ENCODE measurements around the gene HDAC4. TPM values are rescaled to one million over a fixed set of nuclear protein-coding genes. Genes with fewer than 3 reads are reported as not detected.

The HDAC4 gene
- total RNA-seq, 1 donor from 2014 or later: 18.3 TPM

- no peak for ATAC-seq
- DNase-seq (ENCODE audit: low spot score): peak; percentile 41
These were observed 140.1 kb downstream of the HDAC4 start for GRCh38 chr2:239260546-239261327.

GRCh38 chr2:239259603-239260298, 141.1 kb downstream of the HDAC4 start:
- DNase-seq (ENCODE audit: low spot score): peak; percentile 45
- ATAC-seq: peak; percentile 42

DNA sequence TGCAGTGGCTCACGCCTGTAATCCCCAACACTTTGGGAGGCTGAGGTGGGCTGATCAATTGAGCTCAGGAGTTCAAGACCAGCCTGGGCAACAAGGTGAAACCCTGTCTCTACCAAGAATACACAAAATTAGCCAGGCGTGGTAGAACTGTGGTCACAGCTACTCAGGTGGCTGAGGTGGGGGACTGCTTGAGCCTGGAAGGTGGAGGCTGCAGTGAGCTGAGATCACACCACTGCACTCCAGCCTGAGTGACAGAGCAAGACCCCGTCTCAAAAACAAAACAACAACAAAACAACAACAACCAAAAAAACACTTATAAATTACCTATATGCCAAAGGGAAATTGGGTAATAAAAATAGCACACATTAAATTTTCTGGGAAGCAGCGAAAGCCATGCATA, 141.6 kb downstream of the HDAC4 start:
- ATAC-seq (no peak), DNase-seq (ENCODE audit: low spot score) (no peak)

DNA sequence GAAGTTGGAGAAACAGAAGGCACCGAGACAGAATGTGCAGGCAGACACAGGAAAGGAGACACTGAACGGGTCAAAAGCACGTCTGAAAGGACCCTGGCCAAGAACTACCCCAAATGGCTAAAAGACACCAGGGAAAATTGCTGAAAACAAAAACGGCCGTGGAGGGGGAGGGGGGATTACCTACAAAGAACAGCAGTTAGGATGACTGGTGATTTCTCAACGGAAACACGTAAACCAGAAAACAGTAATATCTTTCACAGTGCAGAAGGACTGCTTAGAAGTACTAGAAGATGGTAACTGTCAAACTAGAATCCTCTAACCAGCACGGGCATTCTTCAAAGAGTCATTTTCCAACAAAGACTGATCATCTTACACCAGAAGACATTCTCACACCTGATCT, 142.6 kb downstream of the HDAC4 start:
- ATAC-seq: no peak
- peak; percentile 39 for DNase-seq (ENCODE audit: low spot score)

- DNase-seq (ENCODE audit: low spot score) (no peak), ATAC-seq (no peak)
These were observed 143.3 kb downstream of the HDAC4 start for GRCh38 chr2:239257511-239257937.

GRCh38 chr2:239256350-239256743, 144.5 kb downstream of the HDAC4 start:
- DNase-seq (ENCODE audit: low spot score) (peak; percentile 32), ATAC-seq (no peak)

- no peak for ATAC-seq
- no peak for DNase-seq (ENCODE audit: low spot score)
These were observed 145.0 kb downstream of the HDAC4 start for GRCh38 chr2:239255628-239256349.

GRCh38 chr2:239255218-239255617, 145.6 kb downstream of the HDAC4 start:
- ATAC-seq: no peak
- no peak for DNase-seq (ENCODE audit: low spot score)

GRCh38 chr2:239253701-239254436, 147.0 kb downstream of the HDAC4 start:
- ATAC-seq: no peak
- no peak for DNase-seq (ENCODE audit: low spot score)

GRCh38 chr2:239253264-239253663, 147.6 kb downstream of the HDAC4 start:
- no peak for ATAC-seq
- DNase-seq (ENCODE audit: low spot score): no peak

DNA sequence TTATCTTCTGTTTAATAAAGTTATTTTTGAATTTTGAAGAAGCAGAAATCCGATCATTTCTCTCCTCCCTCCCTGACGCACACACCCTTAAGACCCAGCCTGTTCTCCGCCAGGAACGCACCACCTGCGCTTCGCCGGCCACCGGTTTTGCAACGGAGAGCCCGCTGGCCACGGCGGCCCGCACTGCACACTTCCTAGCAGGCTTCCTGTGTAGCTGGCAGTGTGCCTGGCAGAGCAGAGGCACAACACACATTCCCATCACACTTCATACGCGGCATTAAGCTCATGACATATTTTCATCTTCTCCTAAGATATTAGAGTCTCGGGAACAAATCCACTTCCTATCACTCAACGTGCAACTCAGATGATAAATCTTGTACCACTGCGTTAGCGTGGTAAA, 148.0 kb downstream of the HDAC4 start:
- DNase-seq (ENCODE audit: low spot score) (no peak), ATAC-seq (peak; percentile 20)

GRCh38 chr2:239252393-239252792, 148.4 kb downstream of the HDAC4 start:
- DNase-seq (ENCODE audit: low spot score): no peak
- ATAC-seq: no peak

DNA sequence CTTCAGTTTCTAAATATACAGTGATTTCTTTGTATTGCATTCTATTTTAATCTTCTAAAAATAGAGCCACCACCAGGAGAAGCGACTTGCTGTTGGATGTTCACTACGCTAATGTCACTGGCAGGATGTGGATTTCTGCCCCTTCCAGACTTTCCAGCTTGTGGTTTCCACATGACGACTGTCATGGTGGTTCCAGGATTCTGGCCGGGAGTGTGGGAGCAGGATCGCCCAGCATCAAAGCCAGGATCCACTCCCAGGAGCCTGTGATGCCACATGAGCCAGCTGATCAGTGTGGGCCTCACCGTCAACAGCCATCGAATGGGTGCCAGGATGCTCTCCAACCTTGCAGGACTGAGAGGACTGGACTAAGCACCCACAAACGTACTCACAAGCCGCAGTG, 148.8 kb downstream of the HDAC4 start:
- DNase-seq (ENCODE audit: low spot score): no peak

DNA sequence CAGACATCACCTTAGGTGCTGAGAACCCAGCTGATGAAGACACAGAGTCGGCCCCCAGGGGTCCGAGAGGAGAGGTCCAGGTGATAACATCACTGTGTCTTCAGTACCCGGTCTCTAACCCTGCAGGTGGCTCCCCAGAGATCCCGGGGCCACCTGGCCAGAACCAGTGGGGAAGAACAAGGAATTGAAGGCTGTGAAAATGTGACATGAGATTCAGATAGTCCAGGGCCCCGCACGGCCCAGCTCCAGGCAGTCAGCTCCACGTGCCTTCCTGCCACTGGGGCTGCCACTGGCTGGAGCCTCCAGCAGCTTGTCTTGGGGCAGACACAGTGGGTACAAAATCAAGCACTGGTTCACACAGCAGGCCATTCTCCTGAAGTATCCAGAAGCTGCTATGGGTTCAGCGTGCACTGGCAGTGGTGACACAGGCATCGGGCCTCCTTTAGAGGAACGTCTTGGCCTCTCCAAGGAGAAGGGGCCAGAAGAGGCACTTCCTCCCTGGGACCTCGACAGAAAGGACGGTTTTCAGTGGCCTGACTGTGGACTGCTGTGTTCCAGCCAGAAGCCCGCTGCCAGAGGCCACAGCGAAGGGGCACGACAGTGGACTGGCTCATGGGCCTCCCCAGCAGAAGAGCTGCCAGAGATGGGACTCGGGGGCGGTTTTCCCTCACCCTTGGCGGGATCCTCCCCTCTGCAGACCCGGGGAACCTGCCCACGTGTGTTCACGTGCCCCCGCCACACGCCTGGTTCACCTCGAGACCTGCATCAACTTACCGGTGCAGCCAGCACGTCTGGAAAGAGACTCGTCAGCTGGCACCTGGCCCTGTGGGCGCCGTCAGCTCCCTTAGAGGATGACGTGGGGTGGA, 150.4 kb downstream of the HDAC4 start:
- ATAC-seq (no peak), DNase-seq (ENCODE audit: low spot score) (no peak)

More for the DNA sequence above, 148.8 kb downstream of the HDAC4 start:
- ATAC-seq: no peak

GRCh38 chr2:239249776-239250175, 151.0 kb downstream of the HDAC4 start:
- ATAC-seq: peak; percentile 68

DNA sequence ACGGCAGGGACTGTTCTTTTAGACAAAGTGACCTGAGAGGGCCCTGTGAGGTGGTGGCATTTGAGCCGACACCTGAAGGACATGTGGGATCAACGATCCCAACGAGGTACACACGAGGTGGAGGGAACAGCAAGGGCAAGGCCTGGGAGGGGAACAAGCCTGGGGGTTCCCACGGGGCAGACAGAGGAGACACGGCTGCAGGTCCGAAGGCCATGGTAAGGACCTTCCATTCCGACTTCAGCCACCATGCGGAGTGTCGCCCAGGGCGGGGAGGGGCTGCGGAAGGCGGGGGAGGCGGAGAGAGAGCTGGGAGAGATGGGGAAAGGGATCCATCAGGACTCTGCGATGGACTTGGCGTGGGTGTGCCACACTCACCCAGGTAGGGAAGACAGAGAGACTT, 151.8 kb downstream of the HDAC4 start:
- ATAC-seq (no peak), DNase-seq (ENCODE audit: low spot score) (no peak)

More at GRCh38 chr2:239249776-239250175, 151.0 kb downstream of the HDAC4 start:
- DNase-seq (ENCODE audit: low spot score): no peak

DNA sequence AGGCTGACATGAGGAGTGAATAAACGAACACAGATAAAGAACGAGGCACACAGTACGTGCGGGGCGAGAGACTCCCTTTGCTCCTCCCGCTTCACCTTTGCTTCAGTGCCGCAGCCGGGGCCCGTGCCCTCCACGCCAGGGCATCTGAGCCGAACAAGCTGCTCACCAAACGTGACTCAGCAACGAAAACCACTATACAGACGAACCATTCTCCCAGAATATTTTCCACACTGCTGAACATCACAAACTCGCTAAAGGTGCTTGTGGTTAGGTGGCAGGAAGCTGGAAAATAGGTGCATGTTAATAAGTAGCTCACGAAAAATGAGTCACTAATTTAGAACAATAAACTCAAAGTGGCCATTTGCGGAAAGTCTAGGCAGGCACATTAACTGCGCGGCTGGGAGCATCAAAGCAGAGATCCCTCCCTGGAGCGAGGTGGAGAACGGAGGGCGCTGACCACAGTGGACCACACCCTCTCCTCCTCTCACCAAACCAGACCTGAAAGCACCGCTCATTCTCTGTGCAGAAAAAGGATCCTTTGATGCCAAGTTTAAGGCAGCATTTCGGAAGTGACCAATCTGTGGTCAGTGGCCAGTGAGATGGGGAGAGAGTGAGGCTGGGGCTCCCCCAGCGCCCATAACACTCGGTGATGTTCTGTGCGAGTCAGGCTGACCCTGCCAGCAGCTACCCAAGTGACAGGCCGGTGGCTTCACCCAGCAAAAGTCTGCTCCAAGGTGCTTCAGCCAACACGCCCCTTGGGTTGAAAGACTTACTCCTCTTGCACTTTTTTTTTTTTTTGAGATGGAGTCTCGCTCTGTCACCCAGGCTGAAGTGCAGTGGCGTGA, 153.2 kb downstream of the HDAC4 start:
- DNase-seq (ENCODE audit: low spot score) (peak; percentile 40), ATAC-seq (no peak)

GRCh38 chr2:239246723-239247122, 154.1 kb downstream of the HDAC4 start:
- ATAC-seq: peak; percentile 57
- no peak for DNase-seq (ENCODE audit: low spot score)

Data from left lobe of liver (tissue), 2 donors.